Ovary (tissue), 3 donors: ENCODE results near the gene SYPL1.

Experiments
- CTCF ChIP-seq, 3 donors: fragments of 450-650 bp in 2 of 3; fragments of 200-600 bp in 1 of 3; IDR thresholded peaks; one replicate each; pipeline versions ENCODE4 v1.5.1 to v1.8.0; 2016 to 2022; ENCODE audit warnings: antibody characterized with exemption in 3 of 3, mild to moderate bottlenecking in 1 of 3
- EP300 ChIP-seq: sonication (generic); formaldehyde crosslinking; IDR thresholded peaks from one replicate; pipeline ENCODE4 v1.6.1; 2017; ENCODE audit warnings: antibody characterized with exemption
- donor health status: DM: no; HTN: no; CAD: no.

- TF ChIP-seq EP300 (no peak), CTCF (IDR thresholded peaks at IDR 0.05) (no peak)
Measured at GRCh38 chr7:106069471-106070200, 42.5 kb downstream of the SYPL1 start.
